Esophagus squamous epithelium (tissue), 4 donors: ENCODE results near the gene PRSS37.

Source experiments
- CTCF ChIP-seq, 6 experiments: fragments of 450-650 bp in 4 of 6; fragments of 200-600 bp in 2 of 6; sonication (generic) in 2 of 6; IDR thresholded peaks; one replicate each; pipeline ENCODE4 v1.5.1; 2016 to 2019; ENCODE audit warnings: antibody characterized with exemption in 6 of 6, mild to moderate bottlenecking in 4 of 6, moderate library complexity in 4 of 6
- POLR2A ChIP-seq, 4 donors: fragments of 450-650 bp; IDR thresholded peaks; one replicate each; pipeline ENCODE4 v1.6.1; 2017; ENCODE audit warnings: antibody characterized with exemption in 4 of 4, mild to moderate bottlenecking in 4 of 4, moderate library complexity in 3 of 4

GRCh38 chr7:141838581-141838980 is 2.7 kb downstream of the PRSS37 start:
- TF ChIP-seq CTCF (IDR thresholded peaks at IDR 0.05) (no peak), POLR2A (IDR thresholded peaks at IDR 0.05) (no peak)
